Progenitor cell of endocrine pancreas (in vitro differentiated cells): ENCODE measurements around the gene RELB. TPM values are rescaled to one million over a fixed set of nuclear protein-coding genes. Genes with fewer than 3 reads are reported as not detected.

Source experiments
- DNase-seq: peaks from one replicate; pipeline ENCODE4 v3.0.0; 2021; ENCODE audit warnings: low spot score; ENCODE audit not compliant: unreplicated experiment
- H3K27ac Mint-ChIP-seq: 2 replicates; pipeline ENCODE4 v1.8.0; 2021; ENCODE audit warnings: mild to moderate bottlenecking, moderate library complexity, mixed read lengths
- H3K27me3 Mint-ChIP-seq: 2 replicates; pipeline ENCODE4 v1.8.0; 2021; ENCODE audit warnings: mixed read lengths
- H3K36me3 Mint-ChIP-seq: 2 replicates; pipeline ENCODE4 v1.8.0; 2022; ENCODE audit warnings: mixed read lengths; ENCODE audit not compliant: insufficient read depth
- H3K4me1 Mint-ChIP-seq: 2 replicates; pipeline ENCODE4 v1.8.0; 2021; ENCODE audit warnings: low read depth, mixed read lengths
- H3K4me3 Mint-ChIP-seq: 2 replicates; pipeline ENCODE4 v1.8.0; 2021; ENCODE audit warnings: low read depth, mild to moderate bottlenecking, moderate library complexity, mixed read lengths
- H3K9me3 Mint-ChIP-seq: 2 replicates; pipeline ENCODE4 v1.8.0; 2021; ENCODE audit warnings: low read depth, mixed read lengths
- total RNA-seq: library from RNA; stranded (reverse); gene quantifications from 2 replicates; pipeline ENCODE4 v1.2.1, GENCODE V29; 2021
- TF ChIP-seq, protein P1 (sequence below): fragments of 200-600 bp; sonication (generic); IDR thresholded peaks from one replicate; pipeline ENCODE4 v1.5.0; 2021; ENCODE audit warnings: antibody characterized with exemption, mild to moderate bottlenecking; ENCODE audit not compliant: unreplicated experiment

Gene RELB
- total RNA-seq, 1 donor from 2014 or later = 6.8 TPM

DNA sequence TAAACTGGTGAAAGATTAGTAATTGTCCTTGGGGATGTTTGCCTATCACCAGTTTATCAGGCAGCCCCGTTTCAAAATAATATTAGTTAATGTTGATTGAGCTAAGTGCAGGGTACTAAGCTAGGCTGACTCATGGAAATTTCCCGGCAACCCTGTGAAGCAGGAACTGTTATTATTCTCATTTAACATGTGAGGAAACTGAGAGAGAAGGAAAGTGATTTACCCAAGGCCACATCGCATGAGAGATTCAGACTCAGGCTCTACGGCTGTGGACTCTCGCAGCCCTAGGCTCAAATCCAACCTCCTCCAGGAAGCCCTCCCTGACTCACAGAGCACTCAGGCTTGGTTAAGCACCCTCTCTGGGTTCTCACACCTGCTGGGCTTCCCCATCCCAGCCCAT lies 26.4 kb upstream of the RELB start:
- Mint-ChIP-seq H3K27ac (no peak overlapping the region), H3K9me3 (no peaks in the 10 kb centered on the region), H3K4me1 (no peaks in the 10 kb centered on the region), H3K4me3 (no peak overlapping the region), H3K27me3 (no peaks in the 10 kb centered on the region), H3K36me3 (peaks cover 10% of the 10 kb centered on the region)
- no peak for DNase-seq
- TF ChIP-seq, protein P1, sequence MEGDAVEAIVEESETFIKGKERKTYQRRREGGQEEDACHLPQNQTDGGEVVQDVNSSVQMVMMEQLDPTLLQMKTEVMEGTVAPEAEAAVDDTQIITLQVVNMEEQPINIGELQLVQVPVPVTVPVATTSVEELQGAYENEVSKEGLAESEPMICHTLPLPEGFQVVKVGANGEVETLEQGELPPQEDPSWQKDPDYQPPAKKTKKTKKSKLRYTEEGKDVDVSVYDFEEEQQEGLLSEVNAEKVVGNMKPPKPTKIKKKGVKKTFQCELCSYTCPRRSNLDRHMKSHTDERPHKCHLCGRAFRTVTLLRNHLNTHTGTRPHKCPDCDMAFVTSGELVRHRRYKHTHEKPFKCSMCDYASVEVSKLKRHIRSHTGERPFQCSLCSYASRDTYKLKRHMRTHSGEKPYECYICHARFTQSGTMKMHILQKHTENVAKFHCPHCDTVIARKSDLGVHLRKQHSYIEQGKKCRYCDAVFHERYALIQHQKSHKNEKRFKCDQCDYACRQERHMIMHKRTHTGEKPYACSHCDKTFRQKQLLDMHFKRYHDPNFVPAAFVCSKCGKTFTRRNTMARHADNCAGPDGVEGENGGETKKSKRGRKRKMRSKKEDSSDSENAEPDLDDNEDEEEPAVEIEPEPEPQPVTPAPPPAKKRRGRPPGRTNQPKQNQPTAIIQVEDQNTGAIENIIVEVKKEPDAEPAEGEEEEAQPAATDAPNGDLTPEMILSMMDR = no peak

DNA sequence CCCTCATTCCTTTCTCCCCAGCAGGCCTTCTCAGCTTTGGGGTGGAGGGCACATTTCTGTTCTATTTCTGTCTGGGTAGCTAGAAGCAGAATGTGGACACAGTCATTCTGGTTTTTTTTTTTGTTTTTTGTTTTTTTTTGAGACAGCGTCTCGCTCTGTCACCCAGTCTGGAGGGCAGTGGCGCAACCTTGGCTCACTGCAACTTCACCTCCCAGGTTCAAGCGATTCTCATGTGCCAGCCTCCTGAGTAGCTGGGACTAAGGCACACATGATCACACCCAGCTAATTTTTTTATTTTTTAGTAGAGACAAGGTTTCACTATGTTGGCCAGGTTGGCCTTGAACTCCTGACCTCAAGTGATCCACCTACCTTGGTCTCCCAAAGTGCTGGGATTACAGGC lies 25.8 kb upstream of the RELB start:
- no peaks in the 10 kb centered on the region for H3K27me3 Mint-ChIP-seq
- no peak overlapping the region for H3K4me3 Mint-ChIP-seq
- no peaks in the 10 kb centered on the region for H3K4me1 Mint-ChIP-seq
- H3K9me3 Mint-ChIP-seq = no peaks in the 10 kb centered on the region
- H3K27ac Mint-ChIP-seq = no peak overlapping the region
- peaks cover 11% of the 10 kb centered on the region for H3K36me3 Mint-ChIP-seq
- TF ChIP-seq, protein P1 = no peak
- no peak for DNase-seq

DNA sequence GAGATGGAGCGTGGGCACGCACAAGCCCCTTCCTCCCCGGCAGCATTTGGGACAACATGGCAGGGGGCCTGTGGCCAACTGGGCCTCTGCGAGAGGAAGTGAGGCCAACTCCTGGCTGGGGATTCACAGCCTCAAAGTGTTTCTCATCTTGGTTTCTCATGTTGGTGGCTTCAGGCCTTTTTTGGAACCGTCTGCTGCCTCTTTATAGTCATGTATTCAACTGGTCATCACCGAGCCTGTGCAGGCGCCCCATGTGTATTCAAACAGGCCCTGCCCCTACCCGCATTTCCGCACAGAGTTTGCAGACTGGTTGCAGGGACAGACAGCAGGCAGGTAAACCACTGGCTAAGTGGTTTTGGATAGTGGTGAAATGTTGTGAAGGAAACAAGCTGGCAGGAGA lies 17.3 kb upstream of the RELB start:
- H3K27me3 Mint-ChIP-seq = no peaks in the 10 kb centered on the region
- H3K36me3 Mint-ChIP-seq = peaks cover 8% of the 10 kb centered on the region
- no peaks in the 10 kb centered on the region for H3K4me1 Mint-ChIP-seq
- no peak overlapping the region for H3K4me3 Mint-ChIP-seq
- no peaks in the 10 kb centered on the region for H3K9me3 Mint-ChIP-seq
- TF ChIP-seq, protein P1 = no peak
- no peak overlapping the region for H3K27ac Mint-ChIP-seq
- DNase-seq = no peak

DNA sequence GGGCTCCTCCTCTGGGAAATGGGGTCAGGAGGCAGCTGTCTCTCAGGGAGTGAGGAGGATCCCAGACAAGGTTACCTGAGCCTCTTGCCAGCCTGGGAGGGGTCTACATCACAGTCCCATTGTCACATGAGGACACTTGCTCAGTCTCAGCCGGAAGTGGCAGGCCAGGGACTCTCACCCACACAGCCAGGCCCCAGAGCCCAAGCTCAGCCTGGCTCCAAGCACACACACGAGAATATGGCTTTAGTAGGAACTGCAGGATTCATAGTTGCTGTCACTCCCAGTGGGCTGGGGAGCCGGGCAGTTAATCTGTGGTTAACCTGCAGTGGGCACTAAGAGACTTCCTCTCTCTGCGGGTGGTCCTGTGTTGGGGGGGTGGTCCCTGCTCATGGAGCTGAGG lies 15.8 kb upstream of the RELB start:
- Mint-ChIP-seq H3K27ac (no peak overlapping the region), H3K36me3 (peaks cover 8% of the 10 kb centered on the region), H3K27me3 (no peaks in the 10 kb centered on the region), H3K4me3 (no peak overlapping the region), H3K4me1 (no peaks in the 10 kb centered on the region), H3K9me3 (no peaks in the 10 kb centered on the region)
- no peak for DNase-seq
- TF ChIP-seq, protein P1 = no peak

DNA sequence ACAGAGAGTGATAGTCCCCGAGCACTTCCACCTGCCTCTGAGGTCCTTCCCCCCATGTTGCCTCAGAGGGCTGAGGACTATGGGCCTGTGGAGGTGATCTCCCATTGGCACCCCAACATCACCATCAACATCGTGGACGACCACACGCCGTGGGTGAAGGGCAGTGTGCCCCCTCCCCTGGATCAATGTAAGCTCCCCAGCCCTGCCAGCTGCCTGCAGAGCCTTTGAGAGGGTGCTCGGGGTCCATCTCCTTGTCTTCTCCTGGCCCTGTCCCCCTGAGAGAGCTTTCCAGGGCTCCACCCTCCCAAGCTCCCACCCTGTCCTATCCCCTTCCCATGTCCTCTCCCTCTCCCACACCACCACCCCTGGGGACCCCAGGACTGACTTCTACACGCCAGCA lies 14.9 kb upstream of the RELB start:
- DNase-seq = no peak
- Mint-ChIP-seq H3K4me3 (no peak overlapping the region), H3K27ac (peak overlapping the region; percentile 41), H3K27me3 (no peaks in the 10 kb centered on the region), H3K36me3 (peaks cover 8% of the 10 kb centered on the region), H3K9me3 (no peaks in the 10 kb centered on the region), H3K4me1 (no peaks in the 10 kb centered on the region)
- TF ChIP-seq, protein P1 = no peak
